Left ventricle myocardium inferior (tissue), 1 donor: Measurements from ENCODE around the gene BZW2. TPM values are rescaled to one million over a fixed set of nuclear protein-coding genes. Genes with fewer than 3 reads are reported as not detected.

Experiments
- DNase-seq: peaks from one replicate; pipeline ENCODE4 v3.0.0-alpha.2; 2020
- H3K27ac ChIP-seq: fragments of 200-600 bp; replicated peaks from 2 replicates; pipeline ENCODE4 v1.8.0; 2021
- H3K27me3 ChIP-seq: fragments of 200-600 bp; 2 replicates; pipeline ENCODE4 v1.8.0; 2021; ENCODE audit warnings: low read depth
- H3K36me3 ChIP-seq: fragments of 200-600 bp; 2 replicates; pipeline ENCODE4 v1.8.0; 2021
- H3K4me1 ChIP-seq: fragments of 200-600 bp; 2 replicates; pipeline ENCODE4 v1.8.0; 2021
- H3K4me3 ChIP-seq: fragments of 200-600 bp; 2 replicates; pipeline ENCODE4 v1.8.0; 2021; ENCODE audit warnings: mild to moderate bottlenecking, moderate library complexity
- H3K9me3 ChIP-seq: fragments of 200-600 bp; replicated peaks from 2 replicates; pipeline ENCODE4 v1.8.0; 2021
- CTCF ChIP-seq: fragments of 200-600 bp; IDR thresholded peaks from 2 replicates; pipeline ENCODE4 v1.8.0; 2021; ENCODE audit warnings: antibody characterized with exemption, mild to moderate bottlenecking, borderline replicate concordance
- intact Hi-C: fragments of 100-400 bp; cut with micrococcal nuclease; formaldehyde crosslinking; loops from one replicate; pipeline ENCODE4 v1.11.0; 2022
- total RNA-seq: library from RNA; stranded (reverse); fragmentation: NEBNext Ultra II Directional; extraction: Animal tissue kit (Norgen Biotek cat#: 25700); gene quantifications from one replicate; pipeline ENCODE4 v1.2.1, GENCODE V29; 2021
- donor health status: DM: no; HTN: yes; CAD: no; lungs with severe emphysema.

Gene BZW2
- total RNA-seq, 1 donor from 2014 or later, result 308 TPM

DNA sequence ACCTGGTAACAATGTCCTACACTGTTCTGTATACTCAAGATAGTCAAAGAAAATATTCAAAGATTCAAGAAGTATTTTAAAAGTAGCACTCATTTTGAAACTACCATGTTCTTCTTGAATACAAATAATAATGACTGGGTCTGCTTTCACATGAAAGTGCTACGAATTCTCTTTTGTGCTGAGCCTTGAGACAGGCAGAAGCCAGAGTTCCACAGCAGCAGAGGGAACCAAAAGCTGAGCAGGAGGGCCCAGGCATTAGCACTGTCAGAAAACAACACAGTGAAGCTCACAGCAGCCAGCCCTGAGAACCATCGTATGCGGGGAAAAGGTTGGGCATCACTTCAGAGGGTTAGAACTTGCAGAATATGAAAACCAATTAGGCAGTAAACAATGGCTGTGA is 39.3 kb upstream of the BZW2 start:
- Histone ChIP-seq H3K27me3 (no peaks in the 10 kb centered on the region), H3K4me3 (no peak overlapping the region), H3K36me3 (peaks cover 99% of the 10 kb centered on the region), H3K9me3 (no peaks in the 10 kb centered on the region), H3K27ac (no peak overlapping the region), H3K4me1 (no peaks in the 10 kb centered on the region)
- intact Hi-C loops, result loop anchor here (10.0 kb wide), 1 partner anchor 308 kb away; no protein-coding TSS in a partner anchor
- no peak for DNase-seq
- no peak for TF ChIP-seq CTCF

GRCh38 chr7:16609842-16610450 is 36.0 kb upstream of the BZW2 start:
- Histone ChIP-seq H3K9me3 (no peaks in the 10 kb centered on the region), H3K27me3 (no peaks in the 10 kb centered on the region), H3K27ac (no peak overlapping the region), H3K4me1 (no peaks in the 10 kb centered on the region), H3K4me3 (no peak overlapping the region), H3K36me3 (peaks cover 86% of the 10 kb centered on the region)
- DNase-seq, result no peak
- no peak for TF ChIP-seq CTCF
- intact Hi-C loops, result loop anchor here (10.0 kb wide), 1 partner anchor 305 kb away; no protein-coding TSS in a partner anchor

DNA sequence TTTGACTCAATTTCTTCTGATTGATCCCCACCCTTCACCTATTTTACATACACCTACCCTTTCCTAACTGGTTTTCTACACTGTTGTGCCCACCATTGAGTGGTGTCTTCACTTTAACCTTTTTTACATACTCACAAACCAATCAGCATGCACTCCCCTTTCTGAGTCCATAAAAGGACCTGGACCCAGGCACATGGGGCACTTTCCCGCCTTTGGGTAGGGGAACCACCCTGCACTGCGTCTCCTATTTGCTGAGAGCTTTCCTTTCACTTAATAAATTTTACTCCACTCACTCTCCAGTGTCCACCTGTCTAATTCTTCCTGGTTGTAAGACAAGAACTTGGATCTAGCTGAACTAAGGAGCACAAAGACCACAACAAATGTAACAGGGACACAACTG is 34.3 kb upstream of the BZW2 start:
- Histone ChIP-seq H3K4me1 (no peaks in the 10 kb centered on the region), H3K27ac (no peak overlapping the region), H3K9me3 (no peaks in the 10 kb centered on the region), H3K36me3 (peaks cover 83% of the 10 kb centered on the region), H3K4me3 (no peak overlapping the region), H3K27me3 (no peaks in the 10 kb centered on the region)
- no peak for TF ChIP-seq CTCF
- no peak for DNase-seq
- intact Hi-C loops, result no loop called here

- Histone ChIP-seq H3K4me3 (no peak overlapping the region), H3K9me3 (no peaks in the 10 kb centered on the region), H3K27me3 (no peaks in the 10 kb centered on the region), H3K36me3 (peaks cover 74% of the 10 kb centered on the region), H3K4me1 (peaks cover 4% of the 10 kb centered on the region), H3K27ac (no peak overlapping the region)
- intact Hi-C loops, result no loop called here
- DNase-seq, result no peak
- TF ChIP-seq CTCF, result no peak
Observed at GRCh38 chr7:16615228-16615627, 30.8 kb upstream of the BZW2 start.

DNA sequence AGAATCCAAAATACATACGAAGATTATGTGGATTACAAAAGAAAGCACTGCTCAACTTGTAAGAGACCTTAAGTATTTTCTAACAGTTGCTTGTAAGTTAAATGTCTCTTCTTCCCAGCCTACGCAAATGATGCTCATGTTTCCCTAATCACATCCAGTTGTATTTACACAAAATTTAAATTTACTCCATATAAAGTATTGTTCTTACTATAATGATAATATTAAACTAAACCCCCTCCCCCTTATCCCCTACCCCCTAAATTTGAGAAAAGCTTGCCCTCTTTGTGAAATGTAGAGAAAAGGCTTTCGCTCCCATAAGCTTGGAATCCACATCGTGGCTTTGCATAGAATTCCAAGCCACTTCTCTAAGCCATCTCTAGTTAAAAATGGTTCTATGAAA is 29.9 kb upstream of the BZW2 start:
- H3K36me3 ChIP-seq, result peaks cover 72% of the 10 kb centered on the region
- no peak overlapping the region for H3K4me3 ChIP-seq
- no peaks in the 10 kb centered on the region for H3K27me3 ChIP-seq
- peaks cover 7% of the 10 kb centered on the region for H3K4me1 ChIP-seq
- no peaks in the 10 kb centered on the region for H3K9me3 ChIP-seq
- DNase-seq, result no peak
- no peak overlapping the region for H3K27ac ChIP-seq
- intact Hi-C loops, result no loop called here
- TF ChIP-seq CTCF, result no peak
